ENCODE data around the gene SLC32A1.

Gene SLC32A1

DNA sequence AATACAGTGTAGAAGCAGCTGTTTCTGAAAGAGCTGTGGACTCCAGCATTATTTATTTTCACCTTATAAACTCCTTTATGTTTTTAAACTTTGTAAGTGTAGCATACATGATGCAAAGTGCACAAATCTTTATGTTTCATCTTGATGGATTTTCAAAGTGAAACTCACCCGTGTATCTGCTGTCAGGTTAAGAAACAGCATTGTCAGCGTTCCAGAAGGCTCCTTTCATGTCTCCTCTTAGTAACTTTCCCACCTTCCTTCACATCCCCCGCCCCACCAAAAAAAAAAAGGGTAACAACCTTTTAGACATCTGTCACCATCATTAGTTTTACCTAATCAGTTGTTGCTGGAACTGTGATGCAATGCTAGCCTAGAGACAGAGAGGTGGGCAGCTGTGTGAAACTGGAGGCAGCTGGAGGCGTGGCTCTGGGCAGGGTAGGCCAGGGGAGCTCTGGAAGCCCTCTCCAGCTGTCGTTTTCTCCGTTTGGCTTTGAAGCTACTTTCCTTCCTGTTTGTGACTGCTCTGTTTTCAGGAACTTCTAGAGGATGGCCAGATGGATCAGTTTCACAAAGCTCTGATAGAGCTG is 31.1 kb downstream of the SLC32A1 start:
- DNase-seq, result no peak

DNA sequence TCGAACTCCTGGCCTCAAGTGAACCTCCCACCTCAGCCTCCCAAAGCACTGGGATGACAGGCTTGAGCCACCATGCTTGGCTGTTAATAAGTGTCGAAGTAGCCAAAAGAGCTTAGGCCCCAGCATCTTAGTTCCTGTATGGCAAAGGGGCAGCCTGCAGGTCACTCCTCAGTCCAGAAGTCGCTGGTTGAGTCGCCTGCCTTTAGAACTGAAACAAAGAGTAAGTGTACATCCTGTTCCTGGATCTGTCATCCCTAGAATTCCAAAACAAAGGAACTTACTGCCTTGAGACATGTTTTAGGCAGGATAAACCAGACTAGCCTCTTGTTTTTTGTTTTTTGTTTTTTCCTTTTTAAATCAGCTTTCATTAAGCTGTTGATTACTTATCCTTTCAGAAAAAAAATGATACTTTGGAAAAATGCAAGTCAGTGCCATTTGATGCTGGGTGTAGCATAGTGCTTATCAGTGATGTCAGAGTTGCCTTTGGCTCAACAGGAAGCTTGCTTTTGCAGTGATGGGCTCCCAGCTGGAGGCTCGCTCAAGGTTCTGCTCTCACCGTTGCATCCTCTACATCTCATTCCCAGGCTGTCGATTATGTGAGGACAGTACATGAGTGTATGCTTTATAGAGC is 33.0 kb downstream of the SLC32A1 start:
- DNase-seq, result no peak

DNA sequence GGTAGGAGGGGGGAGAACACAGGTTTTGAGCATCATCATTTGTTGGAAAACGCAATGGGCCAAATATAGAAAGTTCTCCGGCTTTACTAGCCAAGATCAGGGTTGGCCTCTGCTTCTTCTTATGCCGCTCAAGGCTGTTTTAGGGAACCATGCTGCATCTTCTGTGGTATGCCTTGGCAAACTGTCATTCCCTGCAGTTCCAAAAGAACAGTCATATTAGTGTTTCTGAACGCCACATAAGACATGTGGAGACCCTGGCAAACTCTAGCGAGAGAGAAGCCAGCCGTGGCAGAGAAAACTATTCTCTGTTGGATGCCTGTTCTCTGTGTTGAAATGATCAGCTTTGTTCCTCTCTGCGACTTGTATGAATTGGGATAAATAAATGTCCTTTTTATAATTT is 34.8 kb downstream of the SLC32A1 start:
- DNase-seq, result no peak

DNA sequence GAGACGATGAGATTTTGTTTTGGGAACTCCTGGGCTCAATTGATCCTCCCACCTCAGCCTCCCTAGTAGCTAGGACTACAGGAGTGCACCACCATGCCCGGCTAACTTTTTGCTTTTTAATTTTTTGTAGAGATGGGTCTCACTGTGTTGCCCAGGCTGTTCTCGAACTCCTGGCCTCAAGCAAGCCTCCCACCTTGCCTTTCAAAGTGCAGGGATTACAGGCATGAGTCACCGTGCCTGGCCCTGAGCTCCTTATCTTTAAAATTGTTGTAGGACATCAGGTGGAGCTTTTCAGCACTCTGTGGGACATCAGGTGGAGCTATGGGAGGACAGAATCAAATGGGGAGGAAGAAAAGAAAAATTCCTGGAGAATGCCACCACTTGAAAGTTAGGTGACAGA is 36.7 kb downstream of the SLC32A1 start:
- DNase-seq, result no peak

DNA sequence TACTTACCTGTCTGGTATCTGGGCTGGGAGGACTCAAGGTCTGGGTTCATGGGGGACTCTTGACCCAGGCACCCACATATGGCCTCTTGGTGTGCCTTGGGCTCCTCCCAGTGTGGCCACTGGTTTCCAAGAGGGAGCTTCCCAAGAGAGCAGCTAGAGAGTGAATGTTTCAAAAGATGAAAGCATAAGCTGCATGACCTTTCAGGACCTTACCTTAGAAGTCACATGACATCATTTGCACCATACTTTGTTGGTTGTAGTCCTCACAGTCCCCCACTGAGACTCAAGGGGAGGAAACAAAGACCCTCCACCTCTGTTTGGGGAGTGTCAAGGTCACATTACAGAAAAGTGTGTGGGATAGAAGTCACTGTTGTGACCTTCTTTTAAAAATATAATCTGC is 37.9 kb downstream of the SLC32A1 start:
- no peak for DNase-seq

DNA sequence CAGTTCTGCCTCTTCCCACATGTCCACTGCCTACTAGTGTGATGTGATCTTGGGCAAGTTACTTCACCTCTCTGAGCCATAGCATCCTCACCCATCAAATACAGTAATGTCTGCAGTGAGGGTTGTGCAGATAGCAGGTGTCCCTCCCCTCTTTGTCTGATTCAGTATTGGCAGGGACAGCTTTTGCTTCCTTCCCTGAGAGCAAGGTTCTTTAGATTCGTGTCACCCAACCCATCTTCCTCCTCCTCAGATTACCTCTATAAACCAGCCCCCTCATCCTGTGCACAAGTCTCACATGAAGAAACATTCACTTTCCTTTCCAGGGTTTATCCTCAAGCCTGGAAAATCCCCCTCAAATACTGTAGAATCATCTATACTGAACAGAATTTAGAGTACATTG is 39.3 kb downstream of the SLC32A1 start:
- no peak for DNase-seq

DNA sequence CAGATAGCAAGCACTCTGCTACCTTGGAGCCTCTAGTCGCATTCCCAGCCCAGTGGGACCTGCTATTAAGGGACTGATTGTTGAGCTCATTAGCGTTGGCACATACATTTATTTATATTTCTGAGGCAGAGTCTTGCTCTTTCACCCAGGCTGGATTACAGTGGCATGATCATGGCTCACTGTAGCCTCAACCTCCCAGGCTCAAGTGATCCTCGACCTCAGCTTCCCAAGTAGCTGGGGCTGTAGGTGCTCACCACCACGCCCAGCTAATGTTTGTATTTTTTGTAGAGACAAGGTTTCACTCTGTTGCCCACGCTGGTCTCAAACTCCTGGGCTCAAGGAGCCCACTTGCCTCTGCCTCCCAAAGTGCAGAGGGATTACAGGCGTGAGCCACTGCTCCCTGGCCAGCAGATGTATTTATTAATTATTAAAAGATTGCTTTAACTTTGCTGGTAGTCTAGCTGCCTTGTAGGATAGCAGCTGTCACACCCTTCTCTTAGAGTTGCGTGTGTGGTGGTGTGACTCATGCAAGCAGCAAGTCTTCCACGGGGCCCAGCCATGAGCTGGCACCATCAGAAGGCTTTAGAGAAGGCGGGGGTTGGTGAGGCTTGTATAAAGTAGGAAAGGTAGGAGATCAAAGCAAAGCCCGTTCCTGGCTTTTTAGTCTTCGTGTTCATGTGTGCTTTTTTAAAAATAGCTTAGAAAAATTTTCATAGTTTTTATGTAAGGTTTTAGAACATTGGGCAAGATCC is 40.5 kb downstream of the SLC32A1 start:
- peak; percentile 18 for DNase-seq

DNA sequence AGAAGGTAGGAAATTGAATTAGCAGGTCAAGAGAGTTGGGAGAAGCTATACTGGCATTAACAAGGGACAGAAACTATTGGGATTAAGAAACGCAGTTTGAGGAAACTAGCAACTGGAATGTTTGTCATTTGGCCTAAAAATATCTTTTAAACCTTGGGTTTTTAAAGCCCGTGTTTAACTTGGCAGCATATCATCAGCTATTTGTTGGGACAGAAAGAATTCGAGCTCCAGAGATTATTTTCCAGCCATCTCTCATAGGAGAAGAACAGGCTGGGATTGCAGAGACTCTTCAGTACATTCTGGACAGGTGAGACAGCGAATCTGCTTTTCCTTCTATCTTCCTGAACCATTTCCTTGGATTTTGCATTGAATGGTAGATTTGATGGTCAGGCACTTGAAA is 41.8 kb downstream of the SLC32A1 start:
- no peak for DNase-seq

DNA sequence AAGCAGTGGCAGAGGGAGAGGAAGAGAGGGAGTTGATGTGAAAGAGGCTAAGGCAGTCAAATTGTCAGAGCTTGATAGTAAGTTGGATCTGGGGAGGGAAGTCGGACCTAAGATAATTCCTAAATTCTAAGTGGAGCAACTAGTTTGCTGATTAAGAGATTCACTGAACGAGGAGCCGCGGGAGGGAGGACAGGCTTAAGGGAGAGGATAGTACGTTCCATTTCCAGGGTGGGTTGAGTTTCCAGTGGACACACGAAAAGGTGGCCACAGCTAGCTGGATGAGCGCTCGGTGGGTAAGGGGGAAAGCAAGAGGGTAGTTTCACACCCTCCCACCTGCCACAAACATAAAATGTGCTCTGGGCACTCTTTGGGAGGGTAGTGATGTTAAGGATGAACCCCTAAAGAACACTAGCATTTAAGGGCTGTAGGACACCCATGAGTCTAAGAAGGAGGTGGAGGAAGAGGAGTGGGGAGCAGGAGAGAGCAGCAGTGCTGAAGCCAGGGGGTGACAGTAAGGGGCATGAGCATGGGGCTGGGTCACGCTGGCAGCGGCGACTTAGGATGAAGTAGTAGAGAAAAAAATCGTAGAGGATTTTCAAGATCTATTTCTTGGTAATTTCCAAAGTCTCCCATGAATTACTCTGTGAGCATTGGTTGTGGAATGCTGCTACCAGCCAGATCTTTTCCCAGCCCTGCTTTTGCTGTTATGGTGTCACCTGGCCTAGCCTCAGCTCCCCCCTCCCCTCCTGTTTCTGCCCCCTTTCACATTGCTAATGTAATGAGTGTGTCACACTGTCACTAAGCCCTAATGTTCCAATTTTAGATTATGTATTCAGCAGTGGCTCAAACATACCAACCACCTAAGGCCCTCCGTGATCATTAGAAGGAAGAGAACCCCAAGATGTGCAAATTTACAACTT is 45.4 kb downstream of the SLC32A1 start:
- no peak for DNase-seq

DNA sequence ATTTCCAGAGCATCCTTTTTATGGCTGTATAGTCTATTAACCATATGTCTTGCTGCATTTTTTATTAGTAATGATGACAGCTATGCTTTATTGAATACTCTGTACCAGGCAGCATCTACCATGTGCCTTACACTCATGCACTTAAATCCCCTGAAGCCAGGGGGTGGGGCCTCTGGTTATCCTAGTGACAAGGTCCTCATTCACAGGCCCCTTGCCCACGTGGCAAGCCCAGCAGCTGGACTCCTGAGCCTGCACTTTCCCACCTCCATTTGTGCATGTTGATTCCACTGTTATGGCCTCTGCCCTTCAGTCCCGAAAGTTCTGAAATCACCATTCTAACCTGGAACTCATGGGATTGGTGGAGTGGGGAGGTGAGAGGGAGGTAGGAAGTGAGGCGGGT is 46.3 kb downstream of the SLC32A1 start:
- no peak for DNase-seq

DNA sequence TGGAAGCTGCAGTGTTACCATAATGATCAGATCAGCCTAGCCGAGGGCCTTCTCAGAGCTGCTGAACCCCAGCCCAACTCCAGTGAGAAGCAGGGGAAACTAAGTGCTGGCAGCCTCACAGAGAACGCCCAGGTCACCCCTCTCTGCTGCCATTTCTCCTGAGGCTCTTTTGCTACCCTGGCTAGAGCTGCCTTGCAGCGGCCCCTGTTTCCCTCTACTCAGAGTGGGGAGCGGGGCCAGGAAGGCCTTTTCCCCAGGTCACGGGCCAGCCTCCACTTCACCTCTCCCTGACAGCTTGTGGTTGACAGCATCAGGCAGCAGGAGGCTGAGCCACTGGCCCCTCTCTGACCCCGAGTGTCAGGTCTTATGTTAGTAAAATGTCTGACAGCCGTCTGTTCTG is 46.7 kb downstream of the SLC32A1 start:
- no peak for DNase-seq

DNA sequence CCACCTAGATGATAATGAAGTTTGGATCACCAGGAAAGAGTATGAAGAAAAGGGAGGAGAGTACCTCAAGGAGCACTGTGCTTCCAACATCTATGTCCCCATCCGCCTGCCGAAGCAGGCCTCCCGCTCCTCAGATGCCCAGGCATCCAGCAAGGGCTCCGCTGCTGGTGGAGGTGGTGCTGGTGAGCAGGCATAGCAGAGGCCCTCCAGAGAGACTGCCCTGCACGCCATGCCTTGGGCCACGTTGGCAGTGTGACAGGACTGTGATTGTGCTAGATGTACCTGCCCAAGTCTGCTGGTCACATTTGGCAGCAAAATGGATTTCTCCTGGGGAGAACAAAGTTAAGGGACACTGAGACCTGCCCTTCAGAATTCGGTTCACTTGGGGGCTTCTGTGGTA is 47.3 kb downstream of the SLC32A1 start:
- DNase-seq, result no peak

DNA sequence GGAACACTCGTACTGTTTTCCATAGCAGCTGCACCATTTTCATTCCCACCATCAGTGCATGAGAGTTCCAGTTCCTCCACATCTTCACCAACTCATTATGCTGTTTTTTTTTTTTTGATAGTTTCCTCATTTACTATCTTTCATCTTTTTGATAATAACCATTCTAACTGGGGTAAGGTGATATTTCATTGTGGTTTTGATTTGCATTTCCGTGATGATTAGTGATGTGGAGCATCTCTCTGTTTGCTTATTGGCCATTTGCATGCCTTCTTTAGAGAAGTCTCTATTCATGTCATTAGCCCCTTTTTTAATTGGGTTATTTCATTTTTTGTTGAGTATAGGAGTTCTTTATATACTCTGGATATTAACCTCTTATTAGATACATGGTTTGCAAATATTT is 49.9 kb downstream of the SLC32A1 start:
- no peak for DNase-seq

DNA sequence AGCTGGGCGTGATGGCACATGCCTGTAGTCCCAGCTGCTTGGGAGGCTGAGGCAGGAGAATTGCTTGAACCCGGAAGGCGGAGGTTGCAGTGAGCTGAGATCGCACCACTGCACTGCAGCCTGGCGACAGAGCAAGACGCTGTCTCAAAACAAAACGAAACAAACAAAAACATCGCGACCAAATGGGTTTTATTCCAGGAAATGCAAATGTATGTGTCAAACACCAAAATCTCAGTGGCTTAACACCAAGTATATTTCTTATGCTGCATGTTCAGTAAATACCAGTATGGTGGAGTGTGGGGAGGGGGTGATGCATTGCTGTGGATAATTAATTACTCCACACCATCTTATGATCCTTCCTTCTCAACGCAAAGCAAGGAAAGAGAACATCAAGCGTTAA is 52.1 kb downstream of the SLC32A1 start:
- peak; percentile 37 for DNase-seq

Measured in CD4-positive, alpha-beta T cell treated with Interleukin-4 for 4 hours (primary cell).